K562 (cell line): ENCODE measurements around the gene PUDP. TPM values are rescaled to one million over a fixed set of nuclear protein-coding genes. Genes with fewer than 3 reads are reported as not detected.

Experiments used
- ATAC-seq: fragments of 200-7000 bp; cut with Tn5 transposase; 3 replicates; pipeline ENCODE4 v1.9.1; 2020; ENCODE audit warnings: moderate library complexity
- BruUV-seq: library from RNA; stranded (reverse); fragments of 400-500 nt; replicated peaks from 2 replicates; lab custom pipeline; 2021; lab: Mats Ljungman, UMichigan
- CTCF ChIA-PET: fragments of 300-600 bp; formaldehyde crosslinking; extraction: SDS; loops from one replicate; lab custom pipeline; 2021; ENCODE audit warnings: low intra/inter-chr PET ratio; lab: Yijun Ruan, JAX
- POLR2A ChIA-PET: fragments of 300-600, 350-650 bp; sonication (Branson Sonifier 250); formaldehyde crosslinking; extraction: SDS; loops from one replicate; lab custom pipeline; 2021; ENCODE audit warnings: antibody characterized with exemption, inconsistent platforms; lab: Yijun Ruan, JAX
- DNase-seq, 4 experiments: peaks; one replicate each; pipeline versions ENCODE4 v3.0.0 to v3.0.0-alpha.2; 2011 to 2018; ENCODE audit warnings: low spot score in 3 of 4, mixed read lengths in 3 of 4; ENCODE audit errors: extremely low read depth in 1 of 4
- FAIRE-seq: peaks from 2 replicates; lab custom pipeline; 2011; peaks lifted over from hg19 to GRCh38; lab: Jason Lieb, UNC
- H2AFZ ChIP-seq: 2 replicates; pipeline ENCODE4 v1.6.0; 2011; ENCODE audit warnings: low read depth, low read length, control low read depth, inconsistent platforms
- H3K27ac ChIP-seq: fragments of 200-600 bp; 3 replicates; pipeline ENCODE4 v1.8.0; 2011; ENCODE audit warnings: low read depth, mild to moderate bottlenecking, control low read depth, inconsistent platforms, low read length, moderate library complexity, mixed read lengths; ENCODE audit errors: extremely low read depth
- H3K27me3 ChIP-seq, 2 experiments: fragments of 300-600 bp in 1 of 2; 2 replicates in 1 of 2; 3 replicates in 1 of 2; pipeline versions ENCODE4 v1.6.0 to v1.8.0; 2011; ENCODE audit warnings: inconsistent platforms in 2 of 2, low read length in 2 of 2, mild to moderate bottlenecking in 1 of 2, mixed read lengths in 1 of 2, moderate library complexity in 1 of 2; ENCODE audit not compliant: control insufficient read depth in 2 of 2, insufficient read depth in 2 of 2
- H3K36me3 ChIP-seq: fragments of 300-600 bp; 3 replicates; pipeline ENCODE4 v1.8.0; 2011; ENCODE audit warnings: mild to moderate bottlenecking, low read length, inconsistent platforms; ENCODE audit not compliant: control insufficient read depth, insufficient read depth
- H3K4me1 ChIP-seq, 2 experiments: fragments of 200-600 bp in 1 of 2; replicated peaks in 1 of 2; 2 replicates in 1 of 2; 3 replicates in 1 of 2; pipeline versions ENCODE4 v1.5.1 to v1.8.0; 2011; ENCODE audit warnings: inconsistent platforms in 2 of 2, low read length in 2 of 2, mild to moderate bottlenecking in 1 of 2, mixed read lengths in 1 of 2, moderate library complexity in 1 of 2; ENCODE audit not compliant: control insufficient read depth in 2 of 2, insufficient read depth in 2 of 2
- H3K4me2 ChIP-seq: 2 replicates; pipeline ENCODE4 v1.6.1; 2011; ENCODE audit warnings: low read length, control low read depth, inconsistent platforms, mixed read lengths; ENCODE audit not compliant: insufficient read depth
- H3K4me3 ChIP-seq: fragments of 200-600 bp; sonication (generic), shearing (Covaris generic); 2 replicates; pipeline ENCODE4 v1.5.1; 2016; ENCODE audit warnings: control low read depth, inconsistent platforms
- H3K79me2 ChIP-seq: fragments of 200-600 bp; 3 replicates; pipeline ENCODE4 v1.8.0; 2011; ENCODE audit warnings: low read length, inconsistent platforms; ENCODE audit not compliant: control insufficient read depth, insufficient read depth
- H3K9ac ChIP-seq, 2 experiments: 2 replicates each; pipeline versions ENCODE4 v1.6.0 to v1.6.1; 2011; ENCODE audit warnings: low read depth in 2 of 2, low read length in 2 of 2, control low read depth in 1 of 2, inconsistent platforms in 1 of 2, mild to moderate bottlenecking in 1 of 2, mixed read lengths in 1 of 2; ENCODE audit not compliant: insufficient read depth in 1 of 2
- H3K9me1 ChIP-seq: one replicate; pipeline ENCODE4 v1.6.0; 2011; ENCODE audit warnings: inconsistent platforms, mild to moderate bottlenecking, low read length, moderate library complexity; ENCODE audit not compliant: control insufficient read depth, insufficient read depth
- H3K9me3 ChIP-seq: replicated peaks from 2 replicates; pipeline ENCODE4 v1.5.1; 2011; ENCODE audit warnings: low read depth, low read length, inconsistent platforms; ENCODE audit not compliant: control insufficient read depth, insufficient read depth
- H4K20me1 ChIP-seq: replicated peaks from 2 replicates; pipeline ENCODE4 v1.6.1; 2011; ENCODE audit warnings: low read length, inconsistent platforms, mixed read lengths; ENCODE audit not compliant: control insufficient read depth, insufficient read depth
- EGR1 ChIP-seq: fragments of 450-650 bp; conservative IDR thresholded peaks from 2 replicates; pipeline ENCODE4 v1.6.1; 2017; ENCODE audit warnings: mild to moderate bottlenecking
- GATAD2B ChIP-seq: fragments of 450-650 bp; IDR thresholded peaks from 2 replicates; pipeline ENCODE4 v1.6.1; 2017; ENCODE audit warnings: mild to moderate bottlenecking, borderline replicate concordance
- MEIS2 ChIP-seq: fragments of 450-650 bp; IDR thresholded peaks from 2 replicates; pipeline ENCODE4 v1.6.1; 2014; ENCODE audit warnings: mild to moderate bottlenecking; ENCODE audit not compliant: partially characterized antibody
- NR2C1 ChIP-seq, 2 experiments: fragments of 450-650 bp; IDR thresholded peaks; 2 replicates each; pipeline ENCODE4 v1.6.1; 2017; ENCODE audit warnings: mild to moderate bottlenecking in 2 of 2, antibody characterized with exemption in 1 of 2, inconsistent platforms in 1 of 2, missing compliant biosample characterization in 1 of 2, missing genetic modification characterization in 1 of 2
- PBX2 ChIP-seq, 2 experiments: IDR thresholded peaks in 1 of 2; conservative IDR thresholded peaks in 1 of 2; 2 replicates each; pipeline ENCODE4 v1.6.1; 2016; ENCODE audit warnings: low read depth in 2 of 2, mild to moderate bottlenecking in 1 of 2, missing compliant biosample characterization in 1 of 2, missing genetic modification characterization in 1 of 2, moderate library complexity in 1 of 2
- PTRF ChIP-seq: fragments of 450-650 bp; IDR thresholded peaks from 2 replicates; pipeline ENCODE4 v1.6.1; 2016; ENCODE audit warnings: mild to moderate bottlenecking, missing genetic modification characterization, missing compliant biosample characterization
- RB1 ChIP-seq: fragments of 450-650 bp; IDR thresholded peaks from 2 replicates; pipeline ENCODE4 v1.6.1; 2017; ENCODE audit warnings: low read depth, mild to moderate bottlenecking
- WGBS: fragments of 100-300 bp; shearing (Covaris generic); methylation state at CpG from one replicate; pipeline ENCODE4 v1.1.6; 2016; ENCODE audit warnings: low coverage, mixed read lengths; ENCODE audit not compliant: insufficient coverage; ENCODE audit errors: missing lambda C conversion rate; 5-methylcytosine and 5-hydroxymethylcytosine counted together
- in situ Hi-C: fragments of 300-500 bp; cut with MboI; formaldehyde crosslinking; loops from 4 replicates; pipeline ENCODE4 v1.15.0; 2018; ENCODE audit warnings: inconsistent platforms, mixed read lengths
- intact Hi-C: fragments of 100-400 bp; cut with micrococcal nuclease; formaldehyde crosslinking; loops from 2 replicates; pipeline ENCODE4 v1.14.2; 2022
- polyA plus RNA-seq, 8 experiments: library from polyadenylated mRNA; depleted of rRNA in 4 of 8; stranded (reverse) in 5 of 8; unstranded in 3 of 8; fragments of >200 nt; fragmentation: Nextera tagmentation in 2 of 8; fragmentation: Illumina TruSeq in 1 of 8; extraction: Ambion mirVana in 2 of 8; extraction: Trizol in 1 of 8; gene quantifications; 2 replicates each; pipeline versions ENCODE4 v1.2.1 to v1.2.3, GENCODE V29; 2011 to 2014; ENCODE audit warnings: inconsistent platforms in 1 of 8, missing spikeins in 1 of 8
- total RNA-seq, 7 experiments: library from RNA; depleted of rRNA in 6 of 7; stranded (reverse); fragments of >200 nt in 6 of 7; fragmentation: Illumina TruSeq in 2 of 7; extraction: Trizol in 2 of 7; gene quantifications; 2 replicates each; pipeline versions ENCODE4 v1.2.1 to v1.2.3, GENCODE V29; 2011 to 2021; ENCODE audit warnings: low replicate concordance in 1 of 7
- TF ChIP-seq, protein P1 (sequence below): fragments of 450-650 bp; IDR thresholded peaks from 2 replicates; pipeline ENCODE4 v1.6.1; 2016

PUDP gene
- total and polyA plus RNA-seq, 9 of the 15 experiments (the other 6 are each of a cell fraction or from before 2014, with no cell fraction given) = 13.6 to 63.0 (median 29.2) TPM

DNA sequence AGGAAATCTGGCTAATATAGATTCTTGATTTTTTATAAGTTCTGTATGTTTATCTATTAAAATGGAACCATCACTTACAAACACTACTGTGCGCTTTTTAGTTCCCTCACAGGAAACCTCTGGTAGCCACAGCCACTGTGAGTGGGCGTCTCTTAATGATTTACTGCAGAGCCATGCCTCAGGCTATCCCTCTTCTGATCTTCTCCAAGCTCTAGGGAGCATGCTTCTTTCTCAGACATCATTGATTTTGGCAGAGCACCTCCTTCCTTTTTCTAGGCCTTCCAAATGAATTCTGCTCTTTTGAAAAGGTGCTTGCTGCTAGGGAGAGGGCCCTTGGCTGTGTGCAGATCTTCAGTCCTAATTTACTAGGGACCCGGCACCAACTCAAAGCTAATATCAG, 61.6 kb downstream of the PUDP start:
- Histone ChIP-seq H3K79me2 (no peaks in the 10 kb centered on the region), H3K4me1 (no peaks in the 10 kb centered on the region; a peak in 1 of 5 replicates), H3K4me2 (no peak overlapping the region), H3K4me3 (no peak overlapping the region), H3K9me3 (no peaks in the 10 kb centered on the region), H3K27me3 (no peaks in the 10 kb centered on the region), H3K9ac (no peak overlapping the region), H3K9me1 (no peaks in the 10 kb centered on the region), H3K27ac (no peak overlapping the region), H4K20me1 (no peaks in the 10 kb centered on the region), H2AFZ (no peak overlapping the region), H3K36me3 (peaks cover 6% of the 10 kb centered on the region; the same call in 1 of the 3 replicates)
- CTCF ChIA-PET = no interaction called here
- POLR2A ChIA-PET = no interaction called here
- in situ Hi-C loops (no loop called here), intact Hi-C loops (no loop called here)
- FAIRE-seq (no peak), DNase-seq (peak in 1 of 4 experiments; percentile 6), ATAC-seq (no peak)
- 74% methylated on average over 3 of the region's 3 CpGs for WGBS
- TF ChIP-seq NR2C1 (IDR thresholded peaks at IDR 0.05) (no peak), NR2C1 (tag; IDR thresholded peaks at IDR 0.05) (no peak), EGR1 (peak; percentile 40), MEIS2 (peak; percentile 38), PTRF (tag) (no peak), GATAD2B (no peak), PBX2 (CRISPR knock-in tag; IDR thresholded peaks at IDR 0.05; ENCODE audit: low read depth) (no peak), PBX2 (tag; conservative IDR thresholded peaks at IDR 0.05; ENCODE audit: low read depth) (peak; percentile 51; the same call in 1 of the 2 replicates), RB1 (no peak)
- TF ChIP-seq, protein P1, sequence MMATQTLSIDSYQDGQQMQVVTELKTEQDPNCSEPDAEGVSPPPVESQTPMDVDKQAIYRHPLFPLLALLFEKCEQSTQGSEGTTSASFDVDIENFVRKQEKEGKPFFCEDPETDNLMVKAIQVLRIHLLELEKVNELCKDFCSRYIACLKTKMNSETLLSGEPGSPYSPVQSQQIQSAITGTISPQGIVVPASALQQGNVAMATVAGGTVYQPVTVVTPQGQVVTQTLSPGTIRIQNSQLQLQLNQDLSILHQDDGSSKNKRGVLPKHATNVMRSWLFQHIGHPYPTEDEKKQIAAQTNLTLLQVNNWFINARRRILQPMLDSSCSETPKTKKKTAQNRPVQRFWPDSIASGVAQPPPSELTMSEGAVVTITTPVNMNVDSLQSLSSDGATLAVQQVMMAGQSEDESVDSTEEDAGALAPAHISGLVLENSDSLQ = peak; percentile 23; the same call in 1 of the 2 replicates
- BruUV-seq = no TSS peak
